Activated CD4-positive, alpha-beta T cell treated with anti-CD3 and anti-CD28 coated beads for 4 hours (primary cell): ENCODE measurements around the gene MIEF1.
A peak's percentile ranks its signal among the peaks of the same experiment; 100 is the strongest.

Source experiments
- DNase-seq, 2 donors: peaks; one replicate each; pipeline ENCODE4 v3.0.0-alpha.2; 2020

Gene MIEF1

GRCh38 chr22:39532215-39533073 is 30.4 kb downstream of the MIEF1 start, which contains the start of gene RPS19BP1:
Gene RPS19BP1, minus strand, starts transcription at chr22:39532748. Its CDS starts 10 bp downstream, at chr22:39532738.
- DNase-seq, result peak; percentile 99

- no peak for DNase-seq
These were observed 32.0 kb downstream of the MIEF1 start for GRCh38 chr22:39534092-39534506.

- peak; percentile 74 to 82 for DNase-seq
These were observed 32.7 kb downstream of the MIEF1 start for GRCh38 chr22:39534591-39535356.

GRCh38 chr22:39535357-39535725 is 33.3 kb downstream of the MIEF1 start:
- DNase-seq, result no peak

- no peak for DNase-seq
These were observed 33.9 kb downstream of the MIEF1 start for GRCh38 chr22:39535831-39536449.

- DNase-seq, result no peak
These were observed 34.6 kb downstream of the MIEF1 start for GRCh38 chr22:39536711-39537110.

GRCh38 chr22:39537975-39538374 is 35.9 kb downstream of the MIEF1 start:
- DNase-seq, result no peak

GRCh38 chr22:39543095-39543494 is 41.0 kb downstream of the MIEF1 start:
- DNase-seq, result no peak

GRCh38 chr22:39545386-39546365 is 43.6 kb downstream of the MIEF1 start:
- DNase-seq, result peak; percentile 56 to 70

GRCh38 chr22:39546889-39547586 is 44.9 kb downstream of the MIEF1 start:
- no peak for DNase-seq

GRCh38 chr22:39547587-39547947 is 45.5 kb downstream of the MIEF1 start:
- DNase-seq, result no peak

- DNase-seq, result no peak
These were observed 51.3 kb downstream of the MIEF1 start for GRCh38 chr22:39553429-39553828.

- no peak for DNase-seq
These were observed 52.1 kb downstream of the MIEF1 start for GRCh38 chr22:39554151-39554550.

- peak; percentile 51 for DNase-seq
These were observed 55.1 kb downstream of the MIEF1 start for GRCh38 chr22:39556970-39557841.

GRCh38 chr22:39558254-39558727 is 56.2 kb downstream of the MIEF1 start:
- no peak for DNase-seq

GRCh38 chr22:39558950-39559349 is 56.9 kb downstream of the MIEF1 start:
- DNase-seq, result no peak

GRCh38 chr22:39559456-39560105 is 57.5 kb downstream of the MIEF1 start:
- DNase-seq, result no peak

GRCh38 chr22:39560127-39560526 is 58.0 kb downstream of the MIEF1 start:
- DNase-seq, result no peak

GRCh38 chr22:39562839-39563489 is 60.9 kb downstream of the MIEF1 start:
- no peak for DNase-seq
